ENCODE data around the gene LSP1. TPM values are rescaled to one million over a fixed set of nuclear protein-coding genes. Genes with fewer than 3 reads are reported as not detected.

Gene LSP1
- polyA plus RNA-seq, 4 donors = 4.5 to 45.1 (median 22.3) TPM

- H3K27me3 ChIP-seq (ENCODE audit: control insufficient read depth in 3 of 3, insufficient read depth in 3 of 3, low read length in 3 of 3) = no peaks in the 10 kb centered on the region
- H3K4me1 ChIP-seq (ENCODE audit: control insufficient read depth in 3 of 3, insufficient read depth in 2 of 3, low read depth in 1 of 3, low read length in 2 of 3) = peaks cover 0 to 2% (median 0%) of the 10 kb centered on the region in 3 donors
- no peaks in the 10 kb centered on the region for H3K36me3 ChIP-seq (ENCODE audit: control insufficient read depth in 3 of 3, insufficient read depth in 2 of 3, low read depth in 1 of 3, low read length in 3 of 3)
- WGBS, 3 donors = 58 to 70% (median 64%) methylated on average over 24 to 26 of the region's 26 CpGs
- H3K4me3 ChIP-seq (ENCODE audit: low read depth in 1 of 3, low read length in 3 of 3) = peak overlapping the region in 1 of 3 donors; percentile 54
- peak overlapping the region in 1 of 3 donors; percentile 21 for H3K27ac ChIP-seq (ENCODE audit: low read depth in 1 of 3, low read length in 2 of 3)
- no peak for FAIRE-seq
- H3K9me3 ChIP-seq (ENCODE audit: control insufficient read depth in 2 of 2, insufficient read depth in 1 of 2, low read depth in 1 of 2, low read length in 1 of 2) = no peaks in the 10 kb centered on the region
- DNase-seq = no peak
These were observed 2.3 kb downstream of the LSP1 start for GRCh38 chr11:1854949-1855885.

- Histone ChIP-seq H3K4me3 (ENCODE audit: low read depth in 1 of 3, low read length in 3 of 3) (no peak overlapping the region), H3K9me3 (ENCODE audit: control insufficient read depth in 2 of 2, insufficient read depth in 1 of 2, low read depth in 1 of 2, low read length in 1 of 2) (no peaks in the 10 kb centered on the region), H3K27ac (ENCODE audit: low read depth in 1 of 3, low read length in 2 of 3) (peak overlapping the region in 1 of 3 donors; percentile 21), H3K36me3 (ENCODE audit: control insufficient read depth in 3 of 3, insufficient read depth in 2 of 3, low read depth in 1 of 3, low read length in 3 of 3) (no peaks in the 10 kb centered on the region), H3K4me1 (ENCODE audit: control insufficient read depth in 3 of 3, insufficient read depth in 2 of 3, low read depth in 1 of 3, low read length in 2 of 3) (peaks cover 0 to 2% (median 0%) of the 10 kb centered on the region in 3 donors), H3K27me3 (ENCODE audit: control insufficient read depth in 3 of 3, insufficient read depth in 3 of 3, low read length in 3 of 3) (no peaks in the 10 kb centered on the region)
- FAIRE-seq (no peak), DNase-seq (no peak)
- WGBS, 3 donors = 66 to 89% (median 88%) methylated on average over 11 of the region's 11 CpGs
These were observed 3.0 kb downstream of the LSP1 start for GRCh38 chr11:1855886-1856265.

DNA sequence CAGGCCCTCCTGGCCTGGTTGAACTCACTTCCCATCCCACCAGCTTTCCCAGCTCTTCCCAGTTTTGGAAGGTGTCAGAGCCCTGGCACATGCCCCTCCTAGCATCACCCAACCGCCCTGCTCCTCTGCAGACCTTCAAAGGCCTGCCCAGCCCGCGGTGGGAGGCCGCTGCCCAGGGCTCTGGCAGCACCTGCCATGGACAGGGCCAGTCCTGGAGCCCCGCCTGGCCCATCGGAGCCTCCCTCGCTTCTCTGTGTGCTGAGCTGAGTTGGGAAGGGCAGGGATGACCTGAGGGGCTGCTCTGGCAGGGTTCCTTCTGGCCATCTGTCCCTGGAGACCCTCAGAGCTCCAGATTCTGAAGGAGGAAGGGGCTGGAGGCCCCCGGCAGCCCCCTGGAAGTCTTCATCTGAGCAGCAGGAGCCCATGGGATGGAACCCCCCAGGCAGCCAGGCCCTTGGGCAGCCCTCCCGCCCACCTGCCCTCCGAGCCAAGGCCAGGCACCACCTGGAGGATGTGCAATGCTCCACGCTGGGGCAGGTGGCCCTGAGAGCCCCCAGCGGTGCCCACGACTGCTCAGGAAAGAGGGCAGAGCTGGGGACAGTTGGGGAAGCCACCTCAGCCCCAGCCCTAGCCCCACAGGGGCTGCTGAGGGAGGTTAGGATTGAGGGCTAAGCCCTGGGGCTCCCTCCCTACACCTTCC is 3.6 kb downstream of the LSP1 start:
- no peaks in the 10 kb centered on the region for H3K27me3 ChIP-seq (ENCODE audit: control insufficient read depth in 3 of 3, insufficient read depth in 3 of 3, low read length in 3 of 3)
- no peaks in the 10 kb centered on the region for H3K9me3 ChIP-seq (ENCODE audit: control insufficient read depth in 2 of 2, insufficient read depth in 1 of 2, low read depth in 1 of 2, low read length in 1 of 2)
- H3K4me3 ChIP-seq (ENCODE audit: low read depth in 1 of 3, low read length in 3 of 3) = no peak overlapping the region
- no peaks in the 10 kb centered on the region for H3K36me3 ChIP-seq (ENCODE audit: control insufficient read depth in 3 of 3, insufficient read depth in 2 of 3, low read depth in 1 of 3, low read length in 3 of 3)
- WGBS, 3 donors = 79 to 91% (median 82%) methylated on average over 13 of the region's 13 CpGs
- H3K4me1 ChIP-seq (ENCODE audit: control insufficient read depth in 3 of 3, insufficient read depth in 2 of 3, low read depth in 1 of 3, low read length in 2 of 3) = peaks cover 0 to 2% (median 0%) of the 10 kb centered on the region in 3 donors
- DNase-seq (no peak), FAIRE-seq (no peak)
- H3K27ac ChIP-seq (ENCODE audit: low read depth in 1 of 3, low read length in 2 of 3) = no peak overlapping the region

DNA sequence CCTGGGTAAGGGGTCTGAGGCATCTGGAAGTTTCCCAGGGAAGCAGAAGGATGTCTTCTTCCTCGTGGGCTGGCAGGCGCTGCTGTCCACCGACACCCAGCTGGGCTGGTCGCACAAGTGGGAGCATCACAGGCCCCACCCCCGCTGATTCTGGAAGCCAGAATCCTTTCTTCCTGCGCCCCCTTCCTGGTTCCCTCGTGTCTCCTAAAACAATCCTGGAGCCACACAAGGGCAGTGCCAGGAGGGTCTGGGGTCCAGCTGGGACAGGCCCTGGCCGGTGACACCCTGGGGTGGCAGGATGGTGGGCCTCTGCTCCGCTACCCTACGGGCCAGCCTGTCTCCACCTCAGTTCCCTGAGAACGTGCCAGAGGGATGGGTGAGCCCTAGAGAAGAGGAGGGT is 4.2 kb downstream of the LSP1 start:
- 71 to 79% (median 72%) methylated on average over 11 of the region's 11 CpGs for WGBS, 3 donors
- H3K27me3 ChIP-seq (ENCODE audit: control insufficient read depth in 3 of 3, insufficient read depth in 3 of 3, low read length in 3 of 3) = no peaks in the 10 kb centered on the region
- H3K36me3 ChIP-seq (ENCODE audit: control insufficient read depth in 3 of 3, insufficient read depth in 2 of 3, low read depth in 1 of 3, low read length in 3 of 3) = no peaks in the 10 kb centered on the region
- H3K9me3 ChIP-seq (ENCODE audit: control insufficient read depth in 2 of 2, insufficient read depth in 1 of 2, low read depth in 1 of 2, low read length in 1 of 2) = no peaks in the 10 kb centered on the region
- no peak overlapping the region for H3K4me3 ChIP-seq (ENCODE audit: low read depth in 1 of 3, low read length in 3 of 3)
- H3K4me1 ChIP-seq (ENCODE audit: control insufficient read depth in 3 of 3, insufficient read depth in 2 of 3, low read depth in 1 of 3, low read length in 2 of 3) = no peaks in the 10 kb centered on the region
- FAIRE-seq (no peak), DNase-seq (no peak)
- H3K27ac ChIP-seq (ENCODE audit: low read depth in 1 of 3, low read length in 2 of 3) = no peak overlapping the region

DNA sequence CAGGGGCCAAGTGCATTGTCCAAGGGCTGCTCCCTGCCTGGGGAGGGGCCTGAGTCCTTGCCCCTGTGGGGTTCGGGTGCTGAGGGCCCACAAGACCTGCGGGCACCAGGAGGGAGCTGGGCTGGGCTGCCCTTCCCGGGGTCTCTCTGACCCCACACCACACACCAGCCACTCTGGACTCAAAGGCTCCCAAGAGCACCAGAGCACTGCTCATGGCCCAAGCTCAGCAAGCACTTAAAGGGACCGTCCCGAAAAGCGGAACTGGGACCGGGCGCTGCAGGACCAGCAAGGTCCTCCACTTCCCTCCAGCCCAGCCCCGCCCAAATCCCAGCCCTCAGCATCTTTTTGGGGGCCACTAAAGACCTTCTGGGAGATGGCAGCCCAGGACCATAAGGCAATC is 5.3 kb downstream of the LSP1 start:
- Histone ChIP-seq H3K27me3 (ENCODE audit: control insufficient read depth in 3 of 3, insufficient read depth in 3 of 3, low read length in 3 of 3) (peaks cover 0 to 6% (median 0%) of the 10 kb centered on the region in 3 donors), H3K27ac (ENCODE audit: low read depth in 1 of 3, low read length in 2 of 3) (no peak overlapping the region), H3K9me3 (ENCODE audit: control insufficient read depth in 2 of 2, insufficient read depth in 1 of 2, low read depth in 1 of 2, low read length in 1 of 2) (no peaks in the 10 kb centered on the region), H3K4me3 (ENCODE audit: low read depth in 1 of 3, low read length in 3 of 3) (no peak overlapping the region), H3K4me1 (ENCODE audit: control insufficient read depth in 3 of 3, insufficient read depth in 2 of 3, low read depth in 1 of 3, low read length in 2 of 3) (no peaks in the 10 kb centered on the region), H3K36me3 (ENCODE audit: control insufficient read depth in 3 of 3, insufficient read depth in 2 of 3, low read depth in 1 of 3, low read length in 3 of 3) (no peaks in the 10 kb centered on the region)
- FAIRE-seq (no peak), DNase-seq (no peak)
- WGBS, 3 donors = 83 to 88% (median 87%) methylated on average over 9 of the region's 9 CpGs

- WGBS, 3 donors = 75 to 85% (median 80%) methylated on average over 7 of the region's 7 CpGs
- H3K27ac ChIP-seq (ENCODE audit: low read depth in 1 of 3, low read length in 2 of 3) = no peak overlapping the region
- FAIRE-seq (no peak), DNase-seq (no peak)
- no peak overlapping the region for H3K4me3 ChIP-seq (ENCODE audit: low read depth in 1 of 3, low read length in 3 of 3)
- no peaks in the 10 kb centered on the region for H3K36me3 ChIP-seq (ENCODE audit: control insufficient read depth in 3 of 3, insufficient read depth in 2 of 3, low read depth in 1 of 3, low read length in 3 of 3)
- H3K4me1 ChIP-seq (ENCODE audit: control insufficient read depth in 3 of 3, insufficient read depth in 2 of 3, low read depth in 1 of 3, low read length in 2 of 3) = peaks cover 0 to under 1% (median 0%) of the 10 kb centered on the region in 3 donors
- H3K9me3 ChIP-seq (ENCODE audit: control insufficient read depth in 2 of 2, insufficient read depth in 1 of 2, low read depth in 1 of 2, low read length in 1 of 2) = no peaks in the 10 kb centered on the region
- peaks cover 0 to 9% (median 0%) of the 10 kb centered on the region in 3 donors for H3K27me3 ChIP-seq (ENCODE audit: control insufficient read depth in 3 of 3, insufficient read depth in 3 of 3, low read length in 3 of 3)
These were observed 5.7 kb downstream of the LSP1 start for GRCh38 chr11:1858576-1858975.

DNA sequence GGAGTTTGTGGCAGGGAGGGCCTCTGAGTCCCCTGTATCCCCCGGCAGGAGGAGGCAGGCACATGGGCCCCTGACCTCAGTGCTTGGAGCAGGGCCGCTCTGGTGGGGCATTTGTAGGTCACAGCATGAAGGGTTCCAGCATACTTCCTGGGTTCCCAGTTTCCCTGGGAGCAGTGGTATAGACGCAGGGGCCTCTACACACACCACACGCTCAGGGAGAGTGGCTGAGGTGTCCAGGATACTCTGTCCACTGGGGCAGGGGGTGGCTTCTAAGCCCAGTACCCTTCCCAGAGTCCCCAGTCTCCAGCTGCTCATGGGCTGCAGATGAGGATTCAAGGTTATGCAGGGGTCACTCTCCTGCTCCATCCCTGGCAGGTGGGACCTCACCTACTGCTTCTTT is 6.1 kb downstream of the LSP1 start:
- H3K4me1 ChIP-seq (ENCODE audit: control insufficient read depth in 3 of 3, insufficient read depth in 2 of 3, low read depth in 1 of 3, low read length in 2 of 3) = peaks cover 0 to 4% (median 0%) of the 10 kb centered on the region in 3 donors
- H3K9me3 ChIP-seq (ENCODE audit: control insufficient read depth in 2 of 2, insufficient read depth in 1 of 2, low read depth in 1 of 2, low read length in 1 of 2) = no peaks in the 10 kb centered on the region
- FAIRE-seq (no peak), DNase-seq (no peak)
- H3K27ac ChIP-seq (ENCODE audit: low read depth in 1 of 3, low read length in 2 of 3) = no peak overlapping the region
- 62 to 81% (median 78%) methylated on average over 4 of the region's 4 CpGs for WGBS, 3 donors
- peaks cover 0 to 12% (median 0%) of the 10 kb centered on the region in 3 donors for H3K27me3 ChIP-seq (ENCODE audit: control insufficient read depth in 3 of 3, insufficient read depth in 3 of 3, low read length in 3 of 3)
- H3K36me3 ChIP-seq (ENCODE audit: control insufficient read depth in 3 of 3, insufficient read depth in 2 of 3, low read depth in 1 of 3, low read length in 3 of 3) = no peaks in the 10 kb centered on the region
- no peak overlapping the region for H3K4me3 ChIP-seq (ENCODE audit: low read depth in 1 of 3, low read length in 3 of 3)

- Histone ChIP-seq H3K36me3 (ENCODE audit: control insufficient read depth in 3 of 3, insufficient read depth in 2 of 3, low read depth in 1 of 3, low read length in 3 of 3) (no peaks in the 10 kb centered on the region), H3K27ac (ENCODE audit: low read depth in 1 of 3, low read length in 2 of 3) (no peak overlapping the region), H3K4me3 (ENCODE audit: low read depth in 1 of 3, low read length in 3 of 3) (no peak overlapping the region), H3K4me1 (ENCODE audit: control insufficient read depth in 3 of 3, insufficient read depth in 2 of 3, low read depth in 1 of 3, low read length in 2 of 3) (peaks cover 0 to 4% (median 0%) of the 10 kb centered on the region in 3 donors), H3K27me3 (ENCODE audit: control insufficient read depth in 3 of 3, insufficient read depth in 3 of 3, low read length in 3 of 3) (peaks cover 0 to 12% (median 0%) of the 10 kb centered on the region in 3 donors), H3K9me3 (ENCODE audit: control insufficient read depth in 2 of 2, insufficient read depth in 1 of 2, low read depth in 1 of 2, low read length in 1 of 2) (no peaks in the 10 kb centered on the region)
- FAIRE-seq (no peak), DNase-seq (no peak)
- 85 to 94% (median 88%) methylated on average over 1 of the region's 1 CpG for WGBS, 3 donors
These were observed 7.2 kb downstream of the LSP1 start for GRCh38 chr11:1860108-1860507.

All from small intestine (tissue), 7 donors.